GM13976 (cell line): ENCODE measurements around the gene HLCS.

Source experiments
- DNase-seq: peaks from one replicate; pipeline ENCODE4 v3.0.0; 2012; ENCODE audit warnings: low spot score
- in situ Hi-C: fragments of 300-500 bp; cut with MboI; formaldehyde crosslinking; loops from one replicate; pipeline ENCODE4 v1.12.0; 2022; ENCODE audit warnings: low sequenced_read_pairs, mixed read lengths, inconsistent platforms; ENCODE audit not compliant: unreplicated experiment
- TF ChIP-seq, protein P1 (sequence below): IDR thresholded peaks from 2 replicates; pipeline ENCODE4 v1.5.1; 2012; ENCODE audit warnings: borderline replicate concordance, mild to moderate bottlenecking; ENCODE audit not compliant: insufficient read depth; ENCODE audit errors: extremely low read depth, missing control alignments, control extremely low read depth

HLCS gene

DNA sequence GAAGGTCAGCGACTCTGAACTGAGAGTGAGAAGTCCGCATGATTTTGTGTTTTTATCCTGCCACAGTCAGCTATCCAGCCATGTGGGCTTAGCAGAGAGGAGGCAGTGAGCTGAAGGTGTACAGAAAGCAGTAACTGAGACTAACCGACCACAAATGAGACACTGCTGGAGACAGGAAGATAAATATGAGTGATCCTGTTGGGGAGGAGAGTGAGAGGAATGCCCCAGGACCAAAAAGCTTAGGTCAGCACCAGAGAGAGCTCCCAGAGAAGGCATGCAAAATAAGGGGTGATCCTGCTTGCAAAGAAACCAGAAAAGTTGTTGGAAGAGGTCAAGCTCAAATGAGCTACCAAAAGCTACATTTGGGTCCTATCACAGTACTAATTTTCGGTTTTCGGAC lies 63.7 kb downstream of the HLCS start:
- TF ChIP-seq, protein P1, sequence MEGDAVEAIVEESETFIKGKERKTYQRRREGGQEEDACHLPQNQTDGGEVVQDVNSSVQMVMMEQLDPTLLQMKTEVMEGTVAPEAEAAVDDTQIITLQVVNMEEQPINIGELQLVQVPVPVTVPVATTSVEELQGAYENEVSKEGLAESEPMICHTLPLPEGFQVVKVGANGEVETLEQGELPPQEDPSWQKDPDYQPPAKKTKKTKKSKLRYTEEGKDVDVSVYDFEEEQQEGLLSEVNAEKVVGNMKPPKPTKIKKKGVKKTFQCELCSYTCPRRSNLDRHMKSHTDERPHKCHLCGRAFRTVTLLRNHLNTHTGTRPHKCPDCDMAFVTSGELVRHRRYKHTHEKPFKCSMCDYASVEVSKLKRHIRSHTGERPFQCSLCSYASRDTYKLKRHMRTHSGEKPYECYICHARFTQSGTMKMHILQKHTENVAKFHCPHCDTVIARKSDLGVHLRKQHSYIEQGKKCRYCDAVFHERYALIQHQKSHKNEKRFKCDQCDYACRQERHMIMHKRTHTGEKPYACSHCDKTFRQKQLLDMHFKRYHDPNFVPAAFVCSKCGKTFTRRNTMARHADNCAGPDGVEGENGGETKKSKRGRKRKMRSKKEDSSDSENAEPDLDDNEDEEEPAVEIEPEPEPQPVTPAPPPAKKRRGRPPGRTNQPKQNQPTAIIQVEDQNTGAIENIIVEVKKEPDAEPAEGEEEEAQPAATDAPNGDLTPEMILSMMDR = no peak
- DNase-seq = no peak
- in situ Hi-C loops = no loop called here

DNA sequence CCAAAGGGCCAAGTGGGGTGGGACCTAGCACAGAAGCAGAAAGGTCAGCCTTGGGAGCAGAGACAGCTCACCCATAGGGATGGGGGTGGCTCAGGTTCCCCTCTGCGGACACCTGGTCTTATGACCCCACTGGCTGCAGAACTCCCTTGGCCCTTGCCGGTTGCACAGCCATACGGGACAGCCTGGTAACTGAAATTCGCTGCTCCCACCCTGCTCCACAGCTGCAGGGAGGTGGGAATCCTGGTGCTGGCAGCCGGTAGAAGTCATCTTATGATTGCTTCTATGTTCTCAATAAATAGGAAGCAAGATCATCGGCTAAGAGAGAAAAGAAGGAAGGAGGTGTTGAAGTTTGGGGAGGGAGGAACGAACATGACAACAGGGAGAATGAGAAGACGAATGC lies 64.1 kb downstream of the HLCS start:
- DNase-seq = no peak
- in situ Hi-C loops = no loop called here

DNA sequence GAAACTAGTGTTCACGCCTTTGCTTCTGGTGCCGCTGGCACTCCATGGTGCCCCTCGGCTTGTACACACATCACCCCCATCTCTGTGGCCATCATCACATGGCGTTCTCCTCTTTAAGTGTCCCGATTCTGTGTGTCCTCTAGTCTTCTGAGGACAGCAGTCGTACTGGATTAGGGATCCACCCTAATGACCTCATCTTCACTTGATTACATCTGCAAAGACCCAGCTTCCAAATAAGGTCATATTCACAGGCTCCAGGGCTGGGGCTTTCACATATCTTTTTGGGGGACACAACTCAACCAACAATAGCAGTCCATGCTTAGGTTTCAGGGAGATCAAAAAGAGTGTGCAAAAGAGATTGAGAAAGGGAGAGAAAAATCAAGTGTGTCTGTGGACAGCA lies 64.9 kb downstream of the HLCS start:
- TF ChIP-seq, protein P1 = no peak
- in situ Hi-C loops = no loop called here
- no peak for DNase-seq

More for the DNA sequence above, 64.1 kb downstream of the HLCS start:
- TF ChIP-seq, protein P1 = no peak

DNA sequence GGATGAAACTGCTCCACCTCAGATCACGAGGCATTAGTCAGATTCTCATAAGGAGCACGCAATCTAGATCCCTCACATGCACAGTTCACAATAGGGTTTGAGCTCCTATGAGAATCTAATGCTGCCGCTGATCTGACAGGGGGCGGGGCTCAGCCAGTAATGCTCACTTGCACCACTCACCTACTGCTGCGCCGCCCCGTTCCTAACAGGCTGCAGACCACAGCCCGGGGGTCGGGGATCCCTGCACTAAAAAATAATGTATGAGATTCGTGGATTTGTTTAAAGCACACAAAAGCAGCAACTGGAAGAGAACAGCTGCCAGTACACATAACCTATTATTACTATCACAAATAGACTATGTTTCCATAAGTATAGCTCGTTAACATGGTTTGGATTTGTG lies 72.9 kb downstream of the HLCS start:
- TF ChIP-seq, protein P1 = no peak
- DNase-seq = no peak
- in situ Hi-C loops = no loop called here

DNA sequence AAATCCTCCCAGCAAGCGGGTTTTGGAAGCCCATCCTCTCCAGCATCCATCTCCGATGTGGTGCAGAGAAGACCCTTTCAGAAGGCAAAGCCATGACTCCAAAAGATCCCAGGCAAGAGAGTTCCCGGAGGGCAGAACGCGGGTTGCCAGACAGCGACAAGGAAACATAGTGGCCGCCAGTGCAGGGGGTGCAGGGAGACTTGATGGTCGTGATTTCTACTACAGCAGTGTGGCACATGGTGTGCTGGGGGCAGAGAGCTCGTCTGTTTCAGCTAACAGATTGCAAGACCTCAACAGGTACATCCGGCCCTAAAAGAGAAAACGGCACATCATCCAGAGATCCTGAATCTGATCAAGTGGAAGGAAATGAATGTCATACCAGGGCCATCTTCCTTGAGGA lies 74.3 kb downstream of the HLCS start:
- TF ChIP-seq, protein P1 = no peak
- no peak for DNase-seq
- in situ Hi-C loops = no loop called here

DNA sequence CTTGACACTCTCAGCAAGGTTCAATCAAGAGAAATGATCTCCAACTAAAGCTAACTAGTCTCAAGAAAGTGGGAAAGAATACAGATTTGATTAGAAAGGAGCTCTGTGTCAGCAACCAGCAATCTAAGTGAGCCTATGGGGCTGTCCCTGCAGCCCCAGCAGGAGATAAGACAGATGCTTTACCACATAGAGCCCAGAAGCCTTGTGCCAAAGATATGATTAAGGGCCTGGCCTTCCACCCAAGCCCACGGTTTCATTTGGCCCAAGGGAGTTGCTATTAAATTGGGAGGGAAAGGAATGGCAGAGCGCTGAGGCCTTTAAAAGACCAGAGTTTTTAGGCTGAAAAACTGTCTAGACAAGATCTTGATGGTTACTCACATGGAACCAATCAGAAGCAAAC lies 74.8 kb downstream of the HLCS start:
- TF ChIP-seq, protein P1 = no peak
- in situ Hi-C loops = no loop called here
- DNase-seq = no peak

DNA sequence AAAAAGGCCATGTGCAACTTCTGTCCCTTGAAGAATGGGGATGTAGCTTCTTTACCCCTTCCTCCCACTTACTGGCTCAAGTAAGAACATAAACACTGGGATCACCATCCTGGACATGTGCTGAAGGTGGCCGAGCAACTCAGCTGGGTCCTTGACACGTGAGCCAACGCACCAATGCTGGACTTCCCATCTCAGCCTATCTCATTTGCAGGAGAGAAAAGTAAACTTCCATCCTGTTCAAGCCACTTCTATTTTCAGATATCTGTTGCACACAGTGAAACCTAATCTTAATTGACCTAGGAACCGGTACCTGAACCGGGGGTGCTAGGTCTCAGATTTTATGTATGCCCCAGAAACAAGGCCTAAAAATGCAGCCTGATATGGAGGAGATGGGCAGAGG lies 75.3 kb downstream of the HLCS start:
- in situ Hi-C loops = no loop called here

More for the DNA sequence above, 75.3 kb downstream of the HLCS start:
- TF ChIP-seq, protein P1 = no peak
- no peak for DNase-seq
